GM18868 (cell line): ENCODE measurements around the gene CEP72.

Source experiments
- ATAC-seq: cut with Tn5 transposase; IDR thresholded peaks from one replicate; pipeline ENCODE4 v1.9.1; 2021; ENCODE audit warnings: mild to moderate bottlenecking, moderate library complexity; ENCODE audit not compliant: unreplicated experiment

The CEP72 gene

GRCh38 chr5:652773-653350, 40.7 kb downstream of the CEP72 start:
- no peak for ATAC-seq

- ATAC-seq = no peak
These were observed 42.1 kb downstream of the CEP72 start for GRCh38 chr5:654071-654778.

GRCh38 chr5:655406-655805, 43.3 kb downstream of the CEP72 start:
- no peak for ATAC-seq

DNA sequence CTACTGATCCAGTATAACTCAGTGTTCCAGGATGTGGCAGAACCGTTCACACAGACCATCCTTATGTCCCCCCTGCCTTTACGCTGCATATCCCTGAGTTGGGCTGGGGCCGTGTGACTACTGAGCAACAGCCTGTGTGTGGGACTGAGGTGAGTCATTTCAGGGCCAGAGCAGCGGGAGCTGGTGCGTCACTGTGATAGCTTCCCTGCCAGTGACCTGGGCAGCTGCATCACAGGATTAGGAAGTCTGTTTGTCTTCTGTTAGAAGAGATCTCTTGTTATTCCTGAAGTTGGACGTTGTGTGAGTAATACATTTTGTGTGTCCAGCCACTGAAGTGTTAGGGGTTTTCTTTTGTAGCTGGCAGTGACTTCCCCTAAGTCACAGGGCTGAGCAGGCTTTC, 45.4 kb downstream of the CEP72 start:
- no peak for ATAC-seq

DNA sequence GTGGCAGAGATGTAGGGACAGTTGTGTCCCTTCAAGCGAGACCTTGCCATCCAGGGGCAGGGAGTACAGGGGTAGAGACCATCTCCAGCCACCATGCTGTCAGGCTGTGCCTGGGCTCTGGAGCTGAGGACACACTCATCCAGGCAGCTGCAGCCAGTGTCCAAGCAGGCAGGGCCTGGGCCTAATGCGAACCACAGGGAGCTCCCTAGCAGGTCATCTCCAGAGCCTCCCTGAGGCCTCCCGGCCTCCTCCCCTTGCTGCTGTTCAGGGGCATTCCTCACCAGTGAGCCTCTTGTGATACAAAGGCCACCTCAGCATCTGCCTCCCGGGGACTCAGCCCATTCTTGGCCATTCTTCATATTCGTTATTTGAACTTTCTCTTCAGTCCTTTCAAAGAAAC, 46.0 kb downstream of the CEP72 start:
- no peak for ATAC-seq

- ATAC-seq = no peak
These were observed 47.5 kb downstream of the CEP72 start for GRCh38 chr5:659496-660263.

- ATAC-seq = no peak
These were observed 48.4 kb downstream of the CEP72 start for GRCh38 chr5:660491-661030.

- ATAC-seq = no peak
These were observed 50.0 kb downstream of the CEP72 start for GRCh38 chr5:661891-662750.

DNA sequence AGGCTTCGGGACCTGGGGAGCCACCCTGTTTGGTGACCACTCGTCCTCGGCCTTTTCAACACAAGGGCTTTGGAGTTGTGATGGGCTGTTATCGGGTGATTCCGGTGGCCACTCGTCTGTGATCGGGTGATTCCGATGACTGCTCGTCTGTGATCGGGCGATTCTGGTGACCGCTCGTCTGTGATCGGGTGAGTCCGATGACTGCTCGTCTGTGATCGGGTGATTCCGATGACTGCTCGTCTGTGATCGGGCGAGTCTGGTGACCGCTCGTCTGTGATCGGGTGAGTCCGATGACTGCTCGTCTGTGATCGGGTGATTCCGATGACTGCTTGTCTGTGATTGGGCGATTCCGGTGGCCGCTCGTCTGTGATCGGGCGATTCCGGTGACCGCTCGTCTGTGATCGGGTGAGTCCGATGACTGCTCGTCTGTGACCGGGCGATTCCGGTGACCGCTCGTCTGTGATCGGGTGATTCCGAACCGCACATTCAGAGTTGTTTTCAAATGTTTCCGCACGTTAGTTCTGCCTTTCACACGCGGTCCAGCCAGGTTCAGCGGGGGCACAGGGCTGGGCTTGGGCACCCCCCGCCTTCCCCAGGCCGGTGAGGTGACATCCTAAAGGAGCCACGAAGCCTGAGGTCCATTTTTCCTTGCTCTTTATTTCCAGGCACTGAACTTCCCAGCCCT, 50.8 kb downstream of the CEP72 start:
- no peak for ATAC-seq

GRCh38 chr5:663436-664342, 51.5 kb downstream of the CEP72 start:
- no peak for ATAC-seq

GRCh38 chr5:664343-664993, 52.3 kb downstream of the CEP72 start:
- no peak for ATAC-seq

- ATAC-seq = no peak
These were observed 52.8 kb downstream of the CEP72 start for GRCh38 chr5:664994-665360.

DNA sequence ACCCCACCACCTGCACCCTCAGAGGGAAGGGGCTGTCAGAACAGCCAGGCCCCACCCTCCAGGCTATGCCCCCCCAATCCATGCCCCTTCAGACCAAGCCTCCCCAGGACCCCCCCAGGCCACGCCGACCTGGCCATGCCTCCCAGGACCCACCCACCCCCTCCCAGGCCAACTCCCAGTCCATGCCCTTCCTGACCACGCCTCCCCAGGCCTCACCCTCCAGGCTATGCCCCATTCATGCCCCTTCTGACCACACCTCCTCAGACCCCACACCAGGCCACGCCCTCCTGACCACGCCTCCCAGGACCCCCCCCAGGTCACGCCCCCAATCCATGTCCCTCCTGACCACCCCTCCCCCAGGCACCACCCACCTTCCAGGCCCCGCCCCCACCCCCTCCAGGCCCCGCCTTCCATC, 53.4 kb downstream of the CEP72 start:
- ATAC-seq = no peak

- no peak for ATAC-seq
These were observed 54.0 kb downstream of the CEP72 start for GRCh38 chr5:665956-666711.

GRCh38 chr5:666816-667498, 54.8 kb downstream of the CEP72 start:
- ATAC-seq = no peak

- no peak for ATAC-seq
These were observed 56.3 kb downstream of the CEP72 start for GRCh38 chr5:668283-668995.
